GM12801 (cell line): ENCODE measurements around the gene SLC6A11.

Experiments
- CTCF ChIP-seq: IDR thresholded peaks from one replicate; pipeline ENCODE4 v1.5.1; 2011; ENCODE audit warnings: control low read depth; ENCODE audit not compliant: insufficient read length; ENCODE audit errors: extremely low read depth

The SLC6A11 gene

GRCh38 chr3:10933021-10933420, 117.0 kb downstream of the SLC6A11 start:
- no peak for TF ChIP-seq CTCF

GRCh38 chr3:10933470-10933804, 117.4 kb downstream of the SLC6A11 start:
- TF ChIP-seq CTCF = no peak

GRCh38 chr3:10933805-10934481, 117.9 kb downstream of the SLC6A11 start:
- no peak for TF ChIP-seq CTCF

GRCh38 chr3:10935028-10935427, 119.0 kb downstream of the SLC6A11 start:
- TF ChIP-seq CTCF = no peak

- no peak for TF ChIP-seq CTCF
Measured at GRCh38 chr3:10935846-10936631, 120.0 kb downstream of the SLC6A11 start.

GRCh38 chr3:10936686-10937085, 120.7 kb downstream of the SLC6A11 start:
- TF ChIP-seq CTCF = no peak

GRCh38 chr3:10937141-10937825, 121.3 kb downstream of the SLC6A11 start:
- no peak for TF ChIP-seq CTCF
